Skeletal muscle satellite cell (primary cell): ENCODE measurements around the gene CALCOCO2.
A peak's percentile ranks its signal among the peaks of the same experiment; 100 is the strongest.
"Not testable (repeated sequence)": the region's sequence is repeated elsewhere in the genome, so short reads cannot be mapped to it uniquely, and the experiment has no call there.

Experiments used
- H3K27me3 ChIP-seq: 2 replicates; pipeline ENCODE4 v1.7.0; 2013; ENCODE audit warnings: low read length; ENCODE audit not compliant: control insufficient read depth, insufficient read depth
- H3K36me3 ChIP-seq: 2 replicates; pipeline ENCODE4 v1.7.0; 2013; ENCODE audit warnings: mild to moderate bottlenecking, control low read depth, low read length; ENCODE audit not compliant: insufficient read depth
- H3K4me1 ChIP-seq: 2 replicates; pipeline ENCODE4 v1.7.0; 2013; ENCODE audit warnings: low read length; ENCODE audit not compliant: control insufficient read depth, insufficient read depth
- H3K4me2 ChIP-seq: 2 replicates; pipeline ENCODE4 v1.7.0; 2013; ENCODE audit warnings: mild to moderate bottlenecking, low read length
- H3K4me3 ChIP-seq: 2 replicates; pipeline ENCODE4 v1.7.0; 2013; ENCODE audit warnings: low read length
- H3K9ac ChIP-seq: 2 replicates; pipeline ENCODE4 v1.7.0; 2013; ENCODE audit warnings: mild to moderate bottlenecking, low read depth, low read length, moderate library complexity
- H3K9me3 ChIP-seq: replicated peaks from 2 replicates; pipeline ENCODE4 v1.7.0; 2013; ENCODE audit warnings: mild to moderate bottlenecking, control low read depth, low read length

CALCOCO2 gene

GRCh38 chr17:48831549-48831883, 681 bp downstream of the CALCOCO2 start:
- Histone ChIP-seq H3K9me3 (no peaks in the 10 kb centered on the region), H3K4me1 (peaks cover 4% of the 10 kb centered on the region), H3K4me3 (peak overlapping the region; percentile 99), H3K4me2 (peak overlapping the region; percentile 88), H3K9ac (peak overlapping the region; percentile 92), H3K36me3 (no peaks in the 10 kb centered on the region), H3K27me3 (no peaks in the 10 kb centered on the region)

DNA sequence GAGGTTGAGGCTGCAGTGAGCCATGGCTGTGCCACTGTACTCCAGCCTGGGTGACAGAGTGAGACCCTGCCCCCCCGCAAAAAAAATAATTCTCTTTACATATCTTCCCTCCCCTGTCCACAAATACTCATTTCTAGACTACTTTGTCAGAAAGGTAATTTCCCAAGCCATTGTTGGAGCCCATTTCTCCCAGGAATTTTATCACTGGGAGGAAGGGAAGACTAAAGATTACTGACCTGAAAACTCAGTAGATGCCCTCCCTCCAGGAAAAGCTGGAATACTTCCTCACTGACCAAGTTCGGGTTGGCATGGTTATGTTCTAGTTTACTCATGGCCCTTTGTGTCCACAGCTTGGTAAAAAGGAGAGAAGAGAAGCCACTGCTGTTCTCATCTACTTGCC, 4.1 kb downstream of the CALCOCO2 start:
- peaks cover 8% of the 10 kb centered on the region for H3K4me1 ChIP-seq
- no peaks in the 10 kb centered on the region for H3K36me3 ChIP-seq
- no peaks in the 10 kb centered on the region for H3K27me3 ChIP-seq
- H3K9ac ChIP-seq, result no peak overlapping the region
- no peak overlapping the region for H3K4me2 ChIP-seq
- H3K9me3 ChIP-seq, result no peaks in the 10 kb centered on the region
- H3K4me3 ChIP-seq, result no peak overlapping the region

- Histone ChIP-seq H3K36me3 (no peaks in the 10 kb centered on the region), H3K9me3 (no peaks in the 10 kb centered on the region), H3K4me3 (no peak overlapping the region), H3K4me1 (peaks cover 18% of the 10 kb centered on the region), H3K27me3 (no peaks in the 10 kb centered on the region), H3K9ac (no peak overlapping the region), H3K4me2 (no peak overlapping the region)
These were observed 5.1 kb downstream of the CALCOCO2 start for GRCh38 chr17:48835971-48836370.

DNA sequence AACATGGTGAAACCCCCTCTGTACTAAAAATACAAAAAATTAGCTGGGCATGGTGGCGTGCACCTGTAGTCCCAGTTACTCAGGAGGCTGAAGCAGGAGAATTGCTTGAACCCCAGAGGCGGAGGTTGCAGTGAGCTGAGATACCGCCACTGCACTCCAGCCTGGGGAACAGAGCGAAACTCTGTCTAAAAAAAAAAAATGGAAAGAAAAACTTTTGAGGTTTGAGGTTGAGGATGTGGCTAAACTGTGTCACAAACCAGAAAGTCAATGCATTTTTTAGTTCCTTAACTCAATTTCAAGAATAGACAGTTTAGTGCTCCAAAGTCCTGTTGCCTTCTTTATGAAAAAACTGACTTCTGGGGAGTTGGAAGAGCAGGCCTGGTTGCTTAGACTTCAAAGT, 6.6 kb downstream of the CALCOCO2 start:
- not testable (repeated sequence) for H3K9me3 ChIP-seq, H3K27me3 ChIP-seq, H3K4me3 ChIP-seq, H3K36me3 ChIP-seq, H3K4me2 ChIP-seq, H3K9ac ChIP-seq
- peaks cover 31% of the 10 kb centered on the region for H3K4me1 ChIP-seq

- peak overlapping the region; percentile 80 for H3K4me2 ChIP-seq
- H3K27me3 ChIP-seq, result no peaks in the 10 kb centered on the region
- H3K4me3 ChIP-seq, result peak overlapping the region; percentile 62
- peak overlapping the region; percentile 80 for H3K9ac ChIP-seq
- H3K9me3 ChIP-seq, result no peaks in the 10 kb centered on the region
- peaks cover 41% of the 10 kb centered on the region for H3K4me1 ChIP-seq
- H3K36me3 ChIP-seq, result peaks cover 3% of the 10 kb centered on the region
These were observed 9.6 kb downstream of the CALCOCO2 start for GRCh38 chr17:48840441-48840840.

DNA sequence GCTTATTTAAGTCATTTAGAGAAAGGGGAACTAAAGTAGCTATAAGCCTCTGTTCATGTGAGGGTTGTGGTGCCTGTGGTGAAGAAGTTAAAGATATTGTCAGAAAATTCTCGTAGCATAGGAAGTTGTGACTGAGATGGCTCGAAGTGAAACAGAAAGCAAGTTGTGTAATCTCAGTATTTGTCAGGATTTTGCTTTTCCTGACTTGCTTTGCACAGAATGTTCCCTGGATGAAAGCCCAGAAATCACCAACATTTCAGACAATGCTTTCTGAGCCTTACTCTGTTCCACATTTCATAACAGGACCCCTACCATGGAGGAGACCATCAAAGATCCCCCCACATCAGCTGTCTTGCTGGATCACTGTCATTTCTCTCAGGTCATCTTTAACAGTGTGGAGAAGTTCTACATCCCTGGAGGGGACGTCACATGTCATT, 10.6 kb downstream of the CALCOCO2 start:
- Histone ChIP-seq H3K36me3 (peaks cover 6% of the 10 kb centered on the region), H3K9me3 (no peaks in the 10 kb centered on the region), H3K27me3 (no peaks in the 10 kb centered on the region), H3K4me3 (peak overlapping the region; percentile 62), H3K4me2 (peak overlapping the region; percentile 80), H3K9ac (peak overlapping the region; percentile 80), H3K4me1 (peaks cover 41% of the 10 kb centered on the region)

DNA sequence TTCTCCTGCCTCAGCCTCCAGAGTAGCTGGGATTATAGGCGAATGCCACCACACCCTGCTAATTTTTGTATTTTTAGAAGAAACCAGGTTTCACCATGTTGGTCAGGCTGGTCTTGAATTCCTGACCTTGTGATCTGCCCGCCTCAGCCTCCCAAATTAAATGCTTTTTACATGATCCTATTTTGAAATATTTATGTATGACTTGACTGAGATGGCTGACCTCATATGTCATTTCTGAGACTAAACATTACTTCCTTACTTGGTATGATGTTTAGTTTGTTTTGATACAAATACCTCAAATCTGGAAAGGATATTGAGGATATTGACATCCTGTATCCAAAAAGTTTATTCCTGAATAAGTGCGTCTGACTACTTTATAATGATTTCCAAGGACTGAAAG, 11.9 kb downstream of the CALCOCO2 start:
- Histone ChIP-seq H3K4me1 (peaks cover 41% of the 10 kb centered on the region), H3K9ac (peak overlapping the region; percentile 80), H3K27me3 (no peaks in the 10 kb centered on the region), H3K9me3 (no peaks in the 10 kb centered on the region), H3K4me2 (peak overlapping the region; percentile 80), H3K36me3 (peaks cover 13% of the 10 kb centered on the region), H3K4me3 (no peak overlapping the region)

- no peak overlapping the region for H3K9ac ChIP-seq
- peak overlapping the region; percentile 80 for H3K4me2 ChIP-seq
- no peaks in the 10 kb centered on the region for H3K27me3 ChIP-seq
- H3K9me3 ChIP-seq, result no peaks in the 10 kb centered on the region
- peak overlapping the region; percentile 4 for H3K4me3 ChIP-seq
- peaks cover 19% of the 10 kb centered on the region for H3K36me3 ChIP-seq
- H3K4me1 ChIP-seq, result peaks cover 41% of the 10 kb centered on the region
These were observed 12.5 kb downstream of the CALCOCO2 start for GRCh38 chr17:48843187-48843900.

GRCh38 chr17:48850792-48851323, 20.0 kb downstream of the CALCOCO2 start:
- peaks cover 71% of the 10 kb centered on the region for H3K36me3 ChIP-seq

GRCh38 chr17:48854774-48855476, 24.1 kb downstream of the CALCOCO2 start:
- H3K9me3 ChIP-seq, result no peaks in the 10 kb centered on the region
- H3K4me3 ChIP-seq, result no peak overlapping the region
- H3K4me1 ChIP-seq, result no peaks in the 10 kb centered on the region
- no peak overlapping the region for H3K9ac ChIP-seq
- no peaks in the 10 kb centered on the region for H3K27me3 ChIP-seq
- H3K4me2 ChIP-seq, result no peak overlapping the region
- H3K36me3 ChIP-seq, result peaks cover 63% of the 10 kb centered on the region

More at GRCh38 chr17:48850792-48851323, 20.0 kb downstream of the CALCOCO2 start:
- H3K4me1 ChIP-seq, result no peaks in the 10 kb centered on the region
- H3K9ac ChIP-seq, result no peak overlapping the region
- H3K27me3 ChIP-seq, result no peaks in the 10 kb centered on the region
- no peak overlapping the region for H3K4me3 ChIP-seq
- no peaks in the 10 kb centered on the region for H3K9me3 ChIP-seq
- no peak overlapping the region for H3K4me2 ChIP-seq

GRCh38 chr17:48856122-48856821, 25.4 kb downstream of the CALCOCO2 start:
- Histone ChIP-seq H3K36me3 (peaks cover 69% of the 10 kb centered on the region), H3K9ac (no peak overlapping the region), H3K4me2 (no peak overlapping the region), H3K9me3 (no peaks in the 10 kb centered on the region), H3K27me3 (no peaks in the 10 kb centered on the region), H3K4me1 (no peaks in the 10 kb centered on the region), H3K4me3 (no peak overlapping the region)
